HepG2 (cell line): ENCODE results near the gene VAC14. TPM values are rescaled to one million over a fixed set of nuclear protein-coding genes. Genes with fewer than 3 reads are reported as not detected.

Experiments used
- DNMT3B ChIP-seq: conservative IDR thresholded peaks from 2 replicates; pipeline ENCODE4 v1.6.1; 2016; ENCODE audit warnings: missing biosample characterization, control low read depth
- HDAC1 ChIP-seq: sonication (generic); formaldehyde crosslinking; IDR thresholded peaks from 2 replicates; pipeline ENCODE4 v1.5.1; 2020; ENCODE audit warnings: mild to moderate bottlenecking, missing genetic modification reagents
- HNRNPUL1 ChIP-seq: fragments of 200-400 bp; formaldehyde crosslinking; IDR thresholded peaks from 2 replicates; pipeline ENCODE4 v1.6.1; 2017; ENCODE audit warnings: low read depth, mild to moderate bottlenecking, low read length, moderate library complexity
- HOXA3 ChIP-seq: sonication (generic); formaldehyde crosslinking; IDR thresholded peaks from 2 replicates; pipeline ENCODE4 v1.5.0; 2020; ENCODE audit warnings: missing genetic modification reagents
- HOXA7 ChIP-seq: sonication (generic); formaldehyde crosslinking; IDR thresholded peaks from 2 replicates; pipeline ENCODE4 v1.8.1; 2022; ENCODE audit warnings: mild to moderate bottlenecking, missing genetic modification reagents, moderate library complexity
- IKZF4 ChIP-seq: sonication (generic); formaldehyde crosslinking; IDR thresholded peaks from 2 replicates; pipeline ENCODE4 v1.5.1; 2020; ENCODE audit warnings: borderline replicate concordance, mild to moderate bottlenecking, low read depth, missing genetic modification reagents; ENCODE audit errors: not compliant biosample characterization
- PAF1 ChIP-seq: IDR thresholded peaks from 2 replicates; pipeline ENCODE4 v1.6.1; 2016; ENCODE audit warnings: missing genetic modification reagents, missing compliant biosample characterization
- RFX3 ChIP-seq: IDR thresholded peaks from 2 replicates; pipeline ENCODE4 v1.6.1; 2016; ENCODE audit warnings: missing biosample characterization, missing genetic modification reagents
- THYN1 ChIP-seq: sonication (generic); formaldehyde crosslinking; IDR thresholded peaks from 2 replicates; pipeline ENCODE4 v1.8.1; 2023; ENCODE audit warnings: low read depth, mild to moderate bottlenecking, moderate library complexity, missing genetic modification reagents, borderline replicate concordance
- XBP1 ChIP-seq: sonication (generic); formaldehyde crosslinking; IDR thresholded peaks from 2 replicates; pipeline ENCODE4 v1.5.0; 2020; ENCODE audit warnings: missing genetic modification reagents
- ZFP62 ChIP-seq: sonication (generic); formaldehyde crosslinking; IDR thresholded peaks from 2 replicates; pipeline ENCODE4 v1.4.0; 2020; ENCODE audit warnings: missing genetic modification reagents
- ZNF282 ChIP-seq: fragments of 450-650 bp; IDR thresholded peaks from 2 replicates; pipeline ENCODE4 v1.6.1; 2018; ENCODE audit not compliant: partially characterized antibody
- ZNF484 ChIP-seq: sonication (generic); formaldehyde crosslinking; IDR thresholded peaks from 2 replicates; pipeline ENCODE4 v1.5.1; 2020; ENCODE audit warnings: mild to moderate bottlenecking, low read depth, missing genetic modification reagents, borderline replicate concordance
- ZNF598 ChIP-seq: sonication (generic); formaldehyde crosslinking; IDR thresholded peaks from 2 replicates; pipeline ENCODE4 v1.5.1; 2020; ENCODE audit warnings: mild to moderate bottlenecking, missing genetic modification reagents, borderline replicate concordance
- ZNF678 ChIP-seq: sonication (generic); formaldehyde crosslinking; IDR thresholded peaks from 2 replicates; pipeline ENCODE4 v1.4.0; 2020; ENCODE audit warnings: mild to moderate bottlenecking, missing genetic modification reagents
- polyA plus RNA-seq, 8 experiments: library from polyadenylated mRNA; depleted of rRNA in 3 of 8; stranded (reverse) in 7 of 8; unstranded in 1 of 8; fragments of >200 nt; fragmentation: Illumina TruSeq in 4 of 8; extraction: Trizol in 4 of 8; gene quantifications; 2 replicates each; pipeline versions ENCODE4 v1.2.1 to v1.2.3, GENCODE V29; 2011 to 2016; ENCODE audit warnings: low read depth in 4 of 8, missing spikeins in 1 of 8, mixed read lengths in 1 of 8; ENCODE audit not compliant: insufficient read depth in 1 of 8
- total RNA-seq, 5 experiments: library from RNA; depleted of rRNA; stranded (reverse); fragments of >200 nt; fragmentation: Illumina TruSeq; extraction: Trizol; gene quantifications; 2 replicates each; pipeline ENCODE4 v1.2.3, GENCODE V29; 2016; ENCODE audit warnings: low read depth in 1 of 5
- TF ChIP-seq, protein P1 (sequence below): sonication (generic); formaldehyde crosslinking; IDR thresholded peaks from 2 replicates; pipeline ENCODE4 v1.4.0; 2020; ENCODE audit warnings: missing genetic modification reagents
- TF ChIP-seq, protein P2 (sequence below): sonication (generic); formaldehyde crosslinking; IDR thresholded peaks from 2 replicates; pipeline ENCODE4 v1.5.0; 2020; ENCODE audit warnings: missing genetic modification reagents, mild to moderate bottlenecking, borderline replicate concordance
- TF ChIP-seq, protein P3 (sequence below): IDR thresholded peaks from 2 replicates; pipeline ENCODE4 v1.6.1; 2016; ENCODE audit warnings: missing compliant biosample characterization, missing genetic modification reagents, borderline replicate concordance
- TF ChIP-seq, protein P4 (sequence below): sonication (generic); formaldehyde crosslinking; IDR thresholded peaks from 2 replicates; pipeline ENCODE4 v1.4.0; 2020; ENCODE audit warnings: missing genetic modification reagents
- TF ChIP-seq, protein P5 (sequence below): sonication (generic); formaldehyde crosslinking; IDR thresholded peaks from 2 replicates; pipeline ENCODE4 v1.4.0; 2020; ENCODE audit warnings: mild to moderate bottlenecking, missing genetic modification reagents

The VAC14 gene
- total and polyA plus RNA-seq, 2 of the 13 experiments (the other 11 are each of a cell fraction or from before 2014, with no cell fraction given), result 23.5 to 24.6 TPM

DNA sequence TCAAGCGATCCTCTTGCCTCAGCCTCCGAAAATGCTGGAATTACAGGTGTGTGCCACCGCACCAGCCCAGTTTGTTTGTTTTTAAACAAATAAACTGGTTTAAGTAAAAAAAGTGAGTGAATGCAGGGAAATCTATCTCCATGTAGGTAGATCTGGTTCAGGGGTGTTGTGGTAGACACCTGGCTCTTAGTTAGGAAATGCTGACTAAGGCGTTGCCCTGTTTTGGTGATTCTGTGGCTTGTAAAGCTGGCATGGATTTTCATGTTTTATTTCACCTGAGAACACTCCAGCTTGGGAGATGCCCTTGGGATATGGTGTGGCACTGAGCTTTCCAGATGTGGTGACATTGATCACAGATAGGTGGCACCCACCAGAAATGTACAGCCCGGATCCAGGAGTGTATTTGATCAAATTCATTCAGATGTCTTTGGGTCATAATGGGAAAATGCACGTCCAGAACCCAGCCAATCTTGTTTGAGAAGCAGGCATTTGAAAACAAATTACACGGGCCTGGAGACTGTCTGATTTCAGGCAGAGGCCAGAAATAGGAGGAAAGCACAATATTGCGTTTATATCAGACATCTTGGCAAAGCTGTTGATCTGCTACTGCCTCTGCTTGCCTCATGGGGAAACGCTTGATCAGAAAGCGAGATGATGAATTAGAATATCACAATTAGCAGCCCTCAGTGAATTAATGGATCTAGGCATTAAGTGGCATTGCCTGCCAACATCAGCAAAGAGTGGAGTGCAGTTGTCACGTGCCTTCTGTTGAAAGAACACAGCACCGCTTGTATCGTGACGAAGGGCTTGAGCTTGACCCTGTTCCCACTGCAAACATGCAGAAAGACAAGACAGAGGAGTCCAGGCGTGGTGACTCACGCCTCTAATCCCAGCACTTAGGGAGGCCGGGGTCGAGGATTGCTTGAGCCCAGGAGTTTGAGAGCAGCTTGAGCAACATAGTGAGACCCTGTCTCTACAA, 161.9 kb downstream of the VAC14 start (continued):
- TF ChIP-seq, protein P1, sequence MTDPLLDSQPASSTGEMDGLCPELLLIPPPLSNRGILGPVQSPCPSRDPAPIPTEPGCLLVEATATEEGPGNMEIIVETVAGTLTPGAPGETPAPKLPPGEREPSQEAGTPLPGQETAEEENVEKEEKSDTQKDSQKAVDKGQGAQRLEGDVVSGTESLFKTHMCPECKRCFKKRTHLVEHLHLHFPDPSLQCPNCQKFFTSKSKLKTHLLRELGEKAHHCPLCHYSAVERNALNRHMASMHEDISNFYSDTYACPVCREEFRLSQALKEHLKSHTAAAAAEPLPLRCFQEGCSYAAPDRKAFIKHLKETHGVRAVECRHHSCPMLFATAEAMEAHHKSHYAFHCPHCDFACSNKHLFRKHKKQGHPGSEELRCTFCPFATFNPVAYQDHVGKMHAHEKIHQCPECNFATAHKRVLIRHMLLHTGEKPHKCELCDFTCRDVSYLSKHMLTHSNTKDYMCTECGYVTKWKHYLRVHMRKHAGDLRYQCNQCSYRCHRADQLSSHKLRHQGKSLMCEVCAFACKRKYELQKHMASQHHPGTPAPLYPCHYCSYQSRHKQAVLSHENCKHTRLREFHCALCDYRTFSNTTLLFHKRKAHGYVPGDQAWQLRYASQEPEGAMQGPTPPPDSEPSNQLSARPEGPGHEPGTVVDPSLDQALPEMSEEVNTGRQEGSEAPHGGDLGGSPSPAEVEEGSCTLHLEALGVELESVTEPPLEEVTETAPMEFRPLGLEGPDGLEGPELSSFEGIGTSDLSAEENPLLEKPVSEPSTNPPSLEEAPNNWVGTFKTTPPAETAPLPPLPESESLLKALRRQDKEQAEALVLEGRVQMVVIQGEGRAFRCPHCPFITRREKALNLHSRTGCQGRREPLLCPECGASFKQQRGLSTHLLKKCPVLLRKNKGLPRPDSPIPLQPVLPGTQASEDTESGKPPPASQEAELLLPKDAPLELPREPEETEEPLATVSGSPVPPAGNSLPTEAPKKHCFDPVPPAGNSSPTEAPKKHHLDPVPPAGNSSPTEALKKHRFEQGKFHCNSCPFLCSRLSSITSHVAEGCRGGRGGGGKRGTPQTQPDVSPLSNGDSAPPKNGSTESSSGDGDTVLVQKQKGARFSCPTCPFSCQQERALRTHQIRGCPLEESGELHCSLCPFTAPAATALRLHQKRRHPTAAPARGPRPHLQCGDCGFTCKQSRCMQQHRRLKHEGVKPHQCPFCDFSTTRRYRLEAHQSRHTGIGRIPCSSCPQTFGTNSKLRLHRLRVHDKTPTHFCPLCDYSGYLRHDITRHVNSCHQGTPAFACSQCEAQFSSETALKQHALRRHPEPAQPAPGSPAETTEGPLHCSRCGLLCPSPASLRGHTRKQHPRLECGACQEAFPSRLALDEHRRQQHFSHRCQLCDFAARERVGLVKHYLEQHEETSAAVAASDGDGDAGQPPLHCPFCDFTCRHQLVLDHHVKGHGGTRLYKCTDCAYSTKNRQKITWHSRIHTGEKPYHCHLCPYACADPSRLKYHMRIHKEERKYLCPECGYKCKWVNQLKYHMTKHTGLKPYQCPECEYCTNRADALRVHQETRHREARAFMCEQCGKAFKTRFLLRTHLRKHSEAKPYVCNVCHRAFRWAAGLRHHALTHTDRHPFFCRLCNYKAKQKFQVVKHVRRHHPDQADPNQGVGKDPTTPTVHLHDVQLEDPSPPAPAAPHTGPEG (CRISPR knock-in tag), result no peak
- TF ChIP-seq ZNF678 (CRISPR knock-in tag) (no peak), ZNF484 (no peak), HOXA7 (CRISPR knock-in tag) (no peak), IKZF4 (no peak), HDAC1 (CRISPR knock-in tag) (no peak), HOXA3 (CRISPR knock-in tag) (no peak), RFX3 (CRISPR knock-in tag) (no peak), THYN1 (CRISPR knock-in tag) (no peak), ZNF598 (CRISPR knock-in tag) (no peak), HNRNPUL1 (no peak), ZFP62 (no peak), DNMT3B (CRISPR knock-in tag) (no peak), XBP1 (CRISPR knock-in tag) (no peak), PAF1 (no peak), ZNF282 (no peak)
- TF ChIP-seq, protein P2, sequence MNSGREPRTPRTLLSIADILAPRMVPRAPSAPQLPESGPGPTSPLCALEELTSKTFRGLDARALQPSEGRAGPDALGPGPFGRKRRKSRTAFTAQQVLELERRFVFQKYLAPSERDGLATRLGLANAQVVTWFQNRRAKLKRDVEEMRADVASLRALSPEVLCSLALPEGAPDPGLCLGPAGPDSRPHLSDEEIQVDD (CRISPR knock-in tag), result no peak
- TF ChIP-seq, protein P3, sequence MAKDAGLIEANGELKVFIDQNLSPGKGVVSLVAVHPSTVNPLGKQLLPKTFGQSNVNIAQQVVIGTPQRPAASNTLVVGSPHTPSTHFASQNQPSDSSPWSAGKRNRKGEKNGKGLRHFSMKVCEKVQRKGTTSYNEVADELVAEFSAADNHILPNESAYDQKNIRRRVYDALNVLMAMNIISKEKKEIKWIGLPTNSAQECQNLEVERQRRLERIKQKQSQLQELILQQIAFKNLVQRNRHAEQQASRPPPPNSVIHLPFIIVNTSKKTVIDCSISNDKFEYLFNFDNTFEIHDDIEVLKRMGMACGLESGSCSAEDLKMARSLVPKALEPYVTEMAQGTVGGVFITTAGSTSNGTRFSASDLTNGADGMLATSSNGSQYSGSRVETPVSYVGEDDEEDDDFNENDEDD (CRISPR knock-in tag), result no peak
- TF ChIP-seq, protein P4, sequence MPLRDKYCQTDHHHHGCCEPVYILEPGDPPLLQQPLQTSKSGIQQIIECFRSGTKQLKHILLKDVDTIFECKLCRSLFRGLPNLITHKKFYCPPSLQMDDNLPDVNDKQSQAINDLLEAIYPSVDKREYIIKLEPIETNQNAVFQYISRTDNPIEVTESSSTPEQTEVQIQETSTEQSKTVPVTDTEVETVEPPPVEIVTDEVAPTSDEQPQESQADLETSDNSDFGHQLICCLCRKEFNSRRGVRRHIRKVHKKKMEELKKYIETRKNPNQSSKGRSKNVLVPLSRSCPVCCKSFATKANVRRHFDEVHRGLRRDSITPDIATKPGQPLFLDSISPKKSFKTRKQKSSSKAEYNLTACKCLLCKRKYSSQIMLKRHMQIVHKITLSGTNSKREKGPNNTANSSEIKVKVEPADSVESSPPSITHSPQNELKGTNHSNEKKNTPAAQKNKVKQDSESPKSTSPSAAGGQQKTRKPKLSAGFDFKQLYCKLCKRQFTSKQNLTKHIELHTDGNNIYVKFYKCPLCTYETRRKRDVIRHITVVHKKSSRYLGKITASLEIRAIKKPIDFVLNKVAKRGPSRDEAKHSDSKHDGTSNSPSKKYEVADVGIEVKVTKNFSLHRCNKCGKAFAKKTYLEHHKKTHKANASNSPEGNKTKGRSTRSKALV, result no peak
- TF ChIP-seq, protein P5, sequence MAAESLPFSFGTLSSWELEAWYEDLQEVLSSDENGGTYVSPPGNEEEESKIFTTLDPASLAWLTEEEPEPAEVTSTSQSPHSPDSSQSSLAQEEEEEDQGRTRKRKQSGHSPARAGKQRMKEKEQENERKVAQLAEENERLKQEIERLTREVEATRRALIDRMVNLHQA, result no peak
